GM12891 (cell line): ENCODE data around the gene AMOTL2.

Source experiments
- PAX5 ChIP-seq: IDR thresholded peaks from 2 replicates; pipeline ENCODE4 v1.6.1; 2011; ENCODE audit warnings: low read length, moderate library complexity, mild to moderate bottlenecking; ENCODE audit not compliant: insufficient read depth, severe bottlenecking
- POLR2A ChIP-seq: IDR thresholded peaks from 2 replicates; pipeline ENCODE4 v1.6.1; 2011; ENCODE audit warnings: low read depth, low read length, control low read depth
- POLR2AphosphoS5 ChIP-seq: IDR thresholded peaks from 2 replicates; pipeline ENCODE4 v1.6.1; 2011; ENCODE audit warnings: low read depth, low read length, control low read depth
- POU2F2 ChIP-seq: IDR thresholded peaks from 2 replicates; pipeline ENCODE4 v1.6.1; 2011; ENCODE audit warnings: low read depth, mild to moderate bottlenecking, control low read depth, low read length, moderate library complexity
- SPI1 ChIP-seq: IDR thresholded peaks from 2 replicates; pipeline ENCODE4 v1.6.1; 2011; ENCODE audit warnings: low read depth, low read length, control low read depth
- TAF1 ChIP-seq: IDR thresholded peaks from 2 replicates; pipeline ENCODE4 v1.6.1; 2011; ENCODE audit warnings: low read depth, low read length, control low read depth

DNA sequence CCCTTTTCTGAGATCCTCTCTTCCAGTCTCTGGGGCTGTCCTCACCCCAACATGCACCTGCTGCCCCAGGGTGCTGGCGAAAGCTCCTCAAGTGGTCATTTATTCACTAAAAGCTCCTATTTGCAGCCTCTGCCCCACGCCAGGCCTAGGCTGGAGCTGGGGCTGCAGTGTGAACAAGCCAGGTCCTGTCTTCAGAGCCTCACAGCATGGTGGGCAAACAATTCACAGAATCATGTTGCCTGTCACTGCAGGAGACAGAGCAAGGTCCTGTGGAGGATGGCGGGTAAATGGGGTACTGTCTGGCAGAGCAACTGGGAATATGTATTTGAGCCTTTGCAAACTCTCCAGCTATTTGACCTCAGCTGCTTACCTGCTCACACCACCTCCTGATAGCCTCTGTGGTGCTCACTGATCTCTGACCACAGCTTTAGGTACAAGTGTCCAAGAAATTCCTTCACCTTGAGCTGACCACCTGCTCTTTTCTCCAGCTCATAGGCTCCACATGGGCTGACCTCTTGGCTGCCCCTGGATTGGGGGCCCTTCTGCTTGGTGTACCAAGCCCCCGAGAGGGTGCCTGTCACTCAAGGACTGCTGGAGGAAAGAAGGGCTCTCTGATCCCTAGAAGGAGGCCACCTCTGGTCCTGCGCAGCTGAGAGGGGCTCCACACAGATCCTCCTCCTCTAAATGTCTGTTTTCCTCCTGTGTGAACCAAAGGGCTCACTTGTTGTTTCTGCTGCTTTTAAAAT, 35.6 kb downstream of the AMOTL2 start:
- TF ChIP-seq POLR2A, result no peak
- no peak for TF ChIP-seq TAF1
- no peak for TF ChIP-seq POLR2AphosphoS5
- no peak for TF ChIP-seq POU2F2
- no peak for TF ChIP-seq PAX5
- no peak for TF ChIP-seq SPI1
